ENCODE data around the gene PLK1. TPM values are rescaled to one million over a fixed set of nuclear protein-coding genes. Genes with fewer than 3 reads are reported as not detected.

Gene PLK1
- total RNA-seq, 1 donor from 2014 or later, result 14.5 TPM

- DNase-seq (ENCODE audit: low spot score), result no peak
- peaks cover 3% of the 10 kb centered on the region for H3K36me3 Mint-ChIP-seq (ENCODE audit: low read depth)
- H3K9me3 Mint-ChIP-seq (ENCODE audit: low read depth), result peaks cover 17% of the 10 kb centered on the region
- TF ChIP-seq, protein P1, sequence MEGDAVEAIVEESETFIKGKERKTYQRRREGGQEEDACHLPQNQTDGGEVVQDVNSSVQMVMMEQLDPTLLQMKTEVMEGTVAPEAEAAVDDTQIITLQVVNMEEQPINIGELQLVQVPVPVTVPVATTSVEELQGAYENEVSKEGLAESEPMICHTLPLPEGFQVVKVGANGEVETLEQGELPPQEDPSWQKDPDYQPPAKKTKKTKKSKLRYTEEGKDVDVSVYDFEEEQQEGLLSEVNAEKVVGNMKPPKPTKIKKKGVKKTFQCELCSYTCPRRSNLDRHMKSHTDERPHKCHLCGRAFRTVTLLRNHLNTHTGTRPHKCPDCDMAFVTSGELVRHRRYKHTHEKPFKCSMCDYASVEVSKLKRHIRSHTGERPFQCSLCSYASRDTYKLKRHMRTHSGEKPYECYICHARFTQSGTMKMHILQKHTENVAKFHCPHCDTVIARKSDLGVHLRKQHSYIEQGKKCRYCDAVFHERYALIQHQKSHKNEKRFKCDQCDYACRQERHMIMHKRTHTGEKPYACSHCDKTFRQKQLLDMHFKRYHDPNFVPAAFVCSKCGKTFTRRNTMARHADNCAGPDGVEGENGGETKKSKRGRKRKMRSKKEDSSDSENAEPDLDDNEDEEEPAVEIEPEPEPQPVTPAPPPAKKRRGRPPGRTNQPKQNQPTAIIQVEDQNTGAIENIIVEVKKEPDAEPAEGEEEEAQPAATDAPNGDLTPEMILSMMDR (IDR thresholded peaks at IDR 0.05), result no peak
- H3K27me3 Mint-ChIP-seq (ENCODE audit: low read depth), result peaks cover 20% of the 10 kb centered on the region
- no peak overlapping the region for H3K4me3 Mint-ChIP-seq (ENCODE audit: unreplicated experiment)
- no peaks in the 10 kb centered on the region for H3K4me1 Mint-ChIP-seq (ENCODE audit: low read depth)
- no peak overlapping the region for H3K27ac Mint-ChIP-seq (ENCODE audit: unreplicated experiment)
Observed at GRCh38 chr16:23704772-23705516, 26.3 kb downstream of the PLK1 start.

- no peak overlapping the region for H3K4me3 Mint-ChIP-seq (ENCODE audit: unreplicated experiment)
Observed at GRCh38 chr16:23705517-23705902, 26.8 kb downstream of the PLK1 start.

GRCh38 chr16:23706439-23706838 is 27.8 kb downstream of the PLK1 start:
- TF ChIP-seq, protein P1 (IDR thresholded peaks at IDR 0.05), result no peak
- DNase-seq (ENCODE audit: low spot score), result no peak
- Mint-ChIP-seq H3K27me3 (ENCODE audit: low read depth) (peaks cover 27% of the 10 kb centered on the region), H3K4me1 (ENCODE audit: low read depth) (no peaks in the 10 kb centered on the region), H3K36me3 (ENCODE audit: low read depth) (peaks cover 5% of the 10 kb centered on the region), H3K27ac (ENCODE audit: unreplicated experiment) (no peak overlapping the region), H3K9me3 (ENCODE audit: low read depth) (peaks cover 22% of the 10 kb centered on the region), H3K4me3 (ENCODE audit: unreplicated experiment) (no peak overlapping the region)

More at GRCh38 chr16:23705517-23705902, 26.8 kb downstream of the PLK1 start:
- Mint-ChIP-seq H3K27me3 (ENCODE audit: low read depth) (peaks cover 23% of the 10 kb centered on the region), H3K4me1 (ENCODE audit: low read depth) (no peaks in the 10 kb centered on the region), H3K9me3 (ENCODE audit: low read depth) (peaks cover 22% of the 10 kb centered on the region), H3K36me3 (ENCODE audit: low read depth) (peaks cover 5% of the 10 kb centered on the region), H3K27ac (ENCODE audit: unreplicated experiment) (no peak overlapping the region)
- TF ChIP-seq, protein P1 (IDR thresholded peaks at IDR 0.05), result no peak
- DNase-seq (ENCODE audit: low spot score), result no peak

GRCh38 chr16:23709536-23709935 is 30.8 kb downstream of the PLK1 start:
- peaks cover 36% of the 10 kb centered on the region for H3K27me3 Mint-ChIP-seq (ENCODE audit: low read depth)
- peaks cover 11% of the 10 kb centered on the region for H3K9me3 Mint-ChIP-seq (ENCODE audit: low read depth)
- DNase-seq (ENCODE audit: low spot score), result no peak
- H3K4me3 Mint-ChIP-seq (ENCODE audit: unreplicated experiment), result no peak overlapping the region
- TF ChIP-seq, protein P1 (IDR thresholded peaks at IDR 0.05), result no peak
- no peak overlapping the region for H3K27ac Mint-ChIP-seq (ENCODE audit: unreplicated experiment)
- peaks cover 2% of the 10 kb centered on the region for H3K36me3 Mint-ChIP-seq (ENCODE audit: low read depth)
- no peaks in the 10 kb centered on the region for H3K4me1 Mint-ChIP-seq (ENCODE audit: low read depth)

GRCh38 chr16:23710008-23710407 is 31.3 kb downstream of the PLK1 start:
- no peak overlapping the region for H3K4me3 Mint-ChIP-seq (ENCODE audit: unreplicated experiment)
- no peak for DNase-seq (ENCODE audit: low spot score)
- H3K9me3 Mint-ChIP-seq (ENCODE audit: low read depth), result peaks cover 11% of the 10 kb centered on the region
- TF ChIP-seq, protein P1 (IDR thresholded peaks at IDR 0.05), result no peak
- no peak overlapping the region for H3K27ac Mint-ChIP-seq (ENCODE audit: unreplicated experiment)
- H3K4me1 Mint-ChIP-seq (ENCODE audit: low read depth), result no peaks in the 10 kb centered on the region
- H3K27me3 Mint-ChIP-seq (ENCODE audit: low read depth), result peaks cover 40% of the 10 kb centered on the region
- H3K36me3 Mint-ChIP-seq (ENCODE audit: low read depth), result peaks cover 2% of the 10 kb centered on the region
